H1 (cell line): ENCODE measurements around the gene SLC25A52.

Source experiments
- BCL11A ChIP-seq, 2 experiments: IDR thresholded peaks; one replicate each; pipeline ENCODE4 v1.6.1; 2011; ENCODE audit warnings: low read depth in 2 of 2, low read length in 2 of 2, mild to moderate bottlenecking in 2 of 2
- BRCA1 ChIP-seq: IDR thresholded peaks from 2 replicates; pipeline ENCODE4 v1.6.1; 2012; ENCODE audit warnings: low read depth, low read length, improper control_type of control experiment
- CEBPB ChIP-seq: IDR thresholded peaks from 2 replicates; pipeline ENCODE4 v1.6.1; 2012; ENCODE audit warnings: low read depth, low read length
- CREB1 ChIP-seq: IDR thresholded peaks from 2 replicates; pipeline ENCODE4 v1.6.1; 2012; ENCODE audit warnings: inconsistent platforms
- EGR1 ChIP-seq: IDR thresholded peaks from 2 replicates; pipeline ENCODE4 v1.6.1; 2011; ENCODE audit warnings: low read depth, low read length, borderline replicate concordance
- EZH2 ChIP-seq: fragments of 200-600 bp; sonication (generic); IDR thresholded peaks from 2 replicates; pipeline ENCODE4 v1.7.1; 2012; ENCODE audit warnings: low read depth, mild to moderate bottlenecking, moderate library complexity, low read length, inconsistent platforms; ENCODE audit not compliant: severe bottlenecking
- POLR2A ChIP-seq, 2 experiments: IDR thresholded peaks; 1 replicate in 1 of 2; 2 replicates in 1 of 2; pipeline ENCODE4 v1.6.1; 2011; ENCODE audit warnings: low read depth in 2 of 2, low read length in 2 of 2, mild to moderate bottlenecking in 2 of 2; ENCODE audit errors: control extremely low read depth in 1 of 2
- RXRA ChIP-seq: IDR thresholded peaks from 2 replicates; pipeline ENCODE4 v1.6.1; 2011; ENCODE audit warnings: low read depth, mild to moderate bottlenecking, low read length, moderate library complexity; ENCODE audit not compliant: insufficient read depth
- SP2 ChIP-seq: IDR thresholded peaks from 2 replicates; pipeline ENCODE4 v1.6.1; 2012; ENCODE audit warnings: mild to moderate bottlenecking, low read length, inconsistent platforms
- TF ChIP-seq, protein P1 (sequence below), 3 experiments: IDR thresholded peaks; 1 replicate in 2 of 3; 2 replicates in 1 of 3; pipeline versions ENCODE4 v1.5.1 to v1.6.1; 2011; ENCODE audit warnings: low read length in 3 of 3, mild to moderate bottlenecking in 3 of 3, inconsistent platforms in 2 of 3, low read depth in 1 of 3, moderate library complexity in 1 of 3; ENCODE audit not compliant: insufficient read depth in 1 of 3; ENCODE audit errors: control extremely low read depth in 1 of 3

DNA sequence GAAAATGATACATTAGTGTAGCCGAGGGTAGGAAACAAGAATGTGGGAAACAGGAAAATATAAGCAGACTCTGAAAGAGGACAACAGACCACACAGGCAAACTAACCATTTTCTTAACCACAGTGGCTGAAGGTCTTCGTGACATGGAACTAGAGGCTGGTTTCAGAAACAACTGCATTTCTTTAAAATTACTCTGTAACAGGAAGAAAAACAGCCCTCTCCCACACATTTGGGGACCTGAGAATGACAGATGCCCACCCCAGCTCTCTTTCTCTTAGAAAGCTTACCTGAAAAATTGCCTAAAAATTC, 13.8 kb upstream of the SLC25A52 start:
- TF ChIP-seq EGR1 (no peak), BCL11A (IDR thresholded peaks at IDR 0.05; ENCODE audit: low read depth in 2 of 2, low read length in 2 of 2) (no peak), EZH2 (no peak), SP2 (no peak), CEBPB (no peak), CREB1 (no peak), RXRA (no peak), POLR2A (IDR thresholded peaks at IDR 0.05; ENCODE audit: control extremely low read depth in 1 of 2, low read depth in 2 of 2, low read length in 2 of 2) (no peak), BRCA1 (no peak)
- TF ChIP-seq, protein P1, sequence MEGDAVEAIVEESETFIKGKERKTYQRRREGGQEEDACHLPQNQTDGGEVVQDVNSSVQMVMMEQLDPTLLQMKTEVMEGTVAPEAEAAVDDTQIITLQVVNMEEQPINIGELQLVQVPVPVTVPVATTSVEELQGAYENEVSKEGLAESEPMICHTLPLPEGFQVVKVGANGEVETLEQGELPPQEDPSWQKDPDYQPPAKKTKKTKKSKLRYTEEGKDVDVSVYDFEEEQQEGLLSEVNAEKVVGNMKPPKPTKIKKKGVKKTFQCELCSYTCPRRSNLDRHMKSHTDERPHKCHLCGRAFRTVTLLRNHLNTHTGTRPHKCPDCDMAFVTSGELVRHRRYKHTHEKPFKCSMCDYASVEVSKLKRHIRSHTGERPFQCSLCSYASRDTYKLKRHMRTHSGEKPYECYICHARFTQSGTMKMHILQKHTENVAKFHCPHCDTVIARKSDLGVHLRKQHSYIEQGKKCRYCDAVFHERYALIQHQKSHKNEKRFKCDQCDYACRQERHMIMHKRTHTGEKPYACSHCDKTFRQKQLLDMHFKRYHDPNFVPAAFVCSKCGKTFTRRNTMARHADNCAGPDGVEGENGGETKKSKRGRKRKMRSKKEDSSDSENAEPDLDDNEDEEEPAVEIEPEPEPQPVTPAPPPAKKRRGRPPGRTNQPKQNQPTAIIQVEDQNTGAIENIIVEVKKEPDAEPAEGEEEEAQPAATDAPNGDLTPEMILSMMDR (IDR thresholded peaks at IDR 0.05; ENCODE audit: control extremely low read depth in 1 of 3, insufficient read depth in 1 of 3, low read depth in 1 of 3, low read length in 3 of 3), result no peak
